KOPT-K1 (cell line): ENCODE measurements around the gene SYNGR1.

Experiments used
- H3K27ac ChIP-seq: fragments of 200-600 bp; sonication (generic); 2 replicates; pipeline ENCODE4 v1.5.1; 2016; ENCODE audit warnings: antibody characterized with exemption, mild to moderate bottlenecking, low read depth, low read length; ENCODE audit not compliant: poor library complexity, severe bottlenecking
- H3K36me3 ChIP-seq: fragments of 200-600 bp; sonication (generic); 2 replicates; pipeline ENCODE4 v1.5.1; 2017; ENCODE audit warnings: antibody characterized with exemption, mild to moderate bottlenecking, low read length, moderate library complexity; ENCODE audit not compliant: insufficient read depth
- H3K9me3 ChIP-seq: fragments of 200-600 bp; sonication (generic); 2 replicates; pipeline ENCODE4 v1.5.1; 2017; ENCODE audit warnings: antibody characterized with exemption, low read length, mild to moderate bottlenecking; ENCODE audit not compliant: insufficient read depth, poor library complexity, severe bottlenecking

The SYNGR1 gene

GRCh38 chr22:39429916-39430575 is 80.3 kb downstream of the SYNGR1 start:
- Histone ChIP-seq H3K36me3 (peaks cover 77% of the 10 kb centered on the region), H3K27ac (no peak overlapping the region)

GRCh38 chr22:39430576-39431150 is 80.9 kb downstream of the SYNGR1 start:
- Histone ChIP-seq H3K9me3 (no peaks in the 10 kb centered on the region), H3K36me3 (peaks cover 77% of the 10 kb centered on the region), H3K27ac (no peak overlapping the region)

More at GRCh38 chr22:39429916-39430575, 80.3 kb downstream of the SYNGR1 start:
- H3K9me3 ChIP-seq: no peaks in the 10 kb centered on the region

GRCh38 chr22:39431216-39431801 is 81.5 kb downstream of the SYNGR1 start:
- Histone ChIP-seq H3K36me3 (peaks cover 70% of the 10 kb centered on the region), H3K27ac (no peak overlapping the region), H3K9me3 (no peaks in the 10 kb centered on the region)

- Histone ChIP-seq H3K27ac (no peak overlapping the region), H3K9me3 (no peaks in the 10 kb centered on the region), H3K36me3 (peaks cover 65% of the 10 kb centered on the region)
These were observed 82.0 kb downstream of the SYNGR1 start for GRCh38 chr22:39431821-39432251.

GRCh38 chr22:39432361-39432811 is 82.6 kb downstream of the SYNGR1 start:
- H3K27ac ChIP-seq: no peak overlapping the region
- peaks cover 60% of the 10 kb centered on the region for H3K36me3 ChIP-seq
- no peaks in the 10 kb centered on the region for H3K9me3 ChIP-seq

- H3K9me3 ChIP-seq: no peaks in the 10 kb centered on the region
- H3K36me3 ChIP-seq: peaks cover 47% of the 10 kb centered on the region; the same call in 1 of the 2 replicates
- no peak overlapping the region for H3K27ac ChIP-seq
These were observed 83.9 kb downstream of the SYNGR1 start for GRCh38 chr22:39433476-39434242.

GRCh38 chr22:39434243-39434653 is 84.5 kb downstream of the SYNGR1 start:
- Histone ChIP-seq H3K27ac (no peak overlapping the region), H3K9me3 (no peaks in the 10 kb centered on the region), H3K36me3 (peaks cover 42% of the 10 kb centered on the region; the same call in 1 of the 2 replicates)

- peaks cover 38% of the 10 kb centered on the region; the same call in 1 of the 2 replicates for H3K36me3 ChIP-seq
- H3K27ac ChIP-seq: no peak overlapping the region
- H3K9me3 ChIP-seq: no peaks in the 10 kb centered on the region
These were observed 84.9 kb downstream of the SYNGR1 start for GRCh38 chr22:39434721-39435120.
